Occipital lobe (tissue), 2 donors: ENCODE data around the gene POU2F3. TPM values are rescaled to one million over a fixed set of nuclear protein-coding genes. Genes with fewer than 3 reads are reported as not detected.

Source experiments
- DNase-seq: peaks from one replicate; lab custom pipeline; 2025; lab: John Stamatoyannopoulos, UW
- total RNA-seq: library from RNA; depleted of rRNA; stranded (reverse); fragments of >200 nt; gene quantifications from one replicate; pipeline ENCODE4 v1.2.3, GENCODE V29; 2014

POU2F3 gene
- total RNA-seq, 1 donor from 2014 or later: not detected

DNA sequence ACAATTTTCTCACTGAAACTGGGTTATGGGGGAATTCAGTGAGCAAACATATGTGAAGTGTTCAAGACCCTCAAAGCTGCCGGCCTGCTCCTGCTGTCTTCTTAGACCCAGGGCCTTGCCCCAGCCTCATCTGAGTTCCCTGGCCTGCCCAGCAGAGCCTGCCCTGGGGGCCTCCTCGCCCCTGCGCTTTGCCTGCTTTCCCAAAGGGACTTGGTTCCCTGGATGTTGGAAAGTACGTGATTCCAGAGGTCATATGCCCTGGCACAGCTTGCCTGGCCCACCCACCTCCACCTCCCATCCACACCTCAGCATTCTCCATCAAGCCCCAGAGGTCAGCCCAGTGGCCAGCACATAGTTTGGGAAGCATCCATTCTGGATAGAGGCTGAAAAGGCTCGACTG is 13.7 kb upstream of the POU2F3 start:
- DNase-seq: no peak

- DNase-seq: no peak
Observed at GRCh38 chr11:120226714-120227113, 13.2 kb upstream of the POU2F3 start.

DNA sequence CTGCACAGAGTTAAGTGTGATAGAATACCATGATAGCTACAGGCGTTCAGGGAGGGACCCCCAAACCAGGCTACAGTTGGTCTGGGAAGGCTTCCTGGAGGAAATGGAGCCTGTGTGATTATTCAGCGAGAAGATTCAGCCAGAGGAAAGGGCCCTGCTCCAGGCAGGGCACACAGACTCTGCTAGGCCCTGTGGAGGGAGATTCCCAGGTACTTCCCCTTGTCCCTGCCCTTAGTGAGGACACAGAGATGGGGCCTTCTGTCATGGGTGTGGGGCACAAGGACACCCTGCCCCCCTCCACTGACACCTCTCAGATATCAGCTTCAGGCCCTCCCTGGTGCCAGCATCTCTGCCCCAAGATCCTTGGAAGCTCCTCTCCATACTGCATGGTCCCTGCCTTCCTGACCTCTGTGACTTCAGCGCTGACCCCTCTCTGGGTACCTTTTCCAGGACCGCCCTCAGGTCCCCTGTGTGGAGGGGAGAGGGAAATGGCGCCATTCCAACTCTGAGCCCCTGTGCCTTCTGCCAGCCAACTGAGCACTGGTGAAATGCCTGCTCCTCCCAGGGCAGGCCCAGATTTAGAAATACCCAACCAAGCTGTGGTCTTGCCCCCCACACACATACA is 12.6 kb upstream of the POU2F3 start:
- no peak for DNase-seq

DNA sequence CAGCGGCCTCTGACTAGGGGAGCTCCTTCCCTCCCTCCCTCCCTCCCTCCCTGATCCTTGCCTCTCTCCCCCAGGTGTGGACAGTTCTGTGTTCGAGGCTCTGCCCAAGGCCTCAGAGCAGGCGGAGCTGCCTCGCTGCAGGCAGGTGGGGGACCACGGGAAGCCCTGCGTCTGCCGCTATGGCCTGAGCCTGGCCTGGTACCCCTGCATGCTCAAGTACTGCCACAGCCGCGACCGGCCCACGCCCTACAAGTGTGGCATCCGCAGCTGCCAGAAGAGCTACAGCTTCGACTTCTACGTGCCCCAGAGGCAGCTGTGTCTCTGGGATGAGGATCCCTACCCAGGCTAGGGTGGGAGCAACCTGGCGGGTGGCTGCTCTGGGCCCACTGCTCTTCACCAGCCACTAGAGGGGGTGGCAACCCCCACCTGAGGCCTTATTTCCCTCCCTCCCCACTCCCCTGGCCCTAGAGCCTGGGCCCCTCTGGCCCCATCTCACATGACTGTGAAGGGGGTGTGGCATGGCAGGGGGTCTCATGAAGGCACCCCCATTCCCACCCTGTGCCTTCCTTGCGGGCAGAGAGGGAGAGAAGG is 11.1 kb upstream of the POU2F3 start:
- no peak for DNase-seq

DNA sequence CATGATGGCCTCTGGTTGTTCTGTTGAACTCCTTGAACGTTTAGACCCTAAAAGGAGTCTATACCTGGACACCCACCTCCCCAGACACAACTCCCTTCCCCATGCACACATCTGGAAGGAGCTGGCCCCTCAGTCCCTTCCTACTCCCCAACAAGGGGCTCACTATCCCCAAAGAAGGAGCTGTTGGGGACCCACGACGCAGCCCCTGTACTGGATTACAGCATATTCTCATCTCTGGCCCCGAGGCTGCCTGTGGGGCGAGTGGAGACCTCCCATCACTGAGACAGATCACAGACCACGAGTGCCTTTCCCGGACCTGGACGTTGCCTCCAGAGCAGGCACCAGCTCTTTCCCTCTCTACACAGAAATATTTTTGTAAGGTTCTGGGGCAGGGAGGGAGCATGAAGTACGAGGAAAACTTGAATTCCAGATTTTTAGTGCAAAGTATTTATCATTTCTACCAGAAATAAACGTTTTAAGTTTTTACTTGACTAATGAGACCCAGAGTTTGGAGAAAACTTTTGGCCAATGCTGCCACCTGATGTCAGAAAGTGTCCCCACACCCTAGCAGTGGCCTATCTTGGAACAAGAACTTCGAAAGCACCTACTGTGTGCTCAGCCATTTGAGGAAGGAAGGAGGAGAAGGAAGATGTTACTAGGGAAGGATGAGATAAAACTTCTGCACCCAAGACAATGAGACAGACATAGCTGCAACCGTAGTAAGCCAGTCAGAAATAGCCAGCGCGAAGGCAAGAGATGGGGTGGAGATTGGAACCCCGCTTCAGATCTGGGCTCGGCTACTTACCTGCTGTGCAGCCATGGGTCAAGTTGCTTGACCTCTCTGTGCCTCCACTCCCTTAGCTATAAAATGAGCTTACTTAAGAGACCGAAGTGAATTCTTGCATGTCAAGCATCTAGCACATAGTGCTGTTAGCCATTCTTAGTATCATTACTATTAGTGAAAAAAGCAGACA is 10.2 kb upstream of the POU2F3 start:
- no peak for DNase-seq

- no peak for DNase-seq
Observed at GRCh38 chr11:120230433-120231071, 9.4 kb upstream of the POU2F3 start.

- no peak for DNase-seq
Observed at GRCh38 chr11:120231963-120232362, 8.0 kb upstream of the POU2F3 start.

GRCh38 chr11:120233207-120233803 is 6.6 kb upstream of the POU2F3 start:
- no peak for DNase-seq

DNA sequence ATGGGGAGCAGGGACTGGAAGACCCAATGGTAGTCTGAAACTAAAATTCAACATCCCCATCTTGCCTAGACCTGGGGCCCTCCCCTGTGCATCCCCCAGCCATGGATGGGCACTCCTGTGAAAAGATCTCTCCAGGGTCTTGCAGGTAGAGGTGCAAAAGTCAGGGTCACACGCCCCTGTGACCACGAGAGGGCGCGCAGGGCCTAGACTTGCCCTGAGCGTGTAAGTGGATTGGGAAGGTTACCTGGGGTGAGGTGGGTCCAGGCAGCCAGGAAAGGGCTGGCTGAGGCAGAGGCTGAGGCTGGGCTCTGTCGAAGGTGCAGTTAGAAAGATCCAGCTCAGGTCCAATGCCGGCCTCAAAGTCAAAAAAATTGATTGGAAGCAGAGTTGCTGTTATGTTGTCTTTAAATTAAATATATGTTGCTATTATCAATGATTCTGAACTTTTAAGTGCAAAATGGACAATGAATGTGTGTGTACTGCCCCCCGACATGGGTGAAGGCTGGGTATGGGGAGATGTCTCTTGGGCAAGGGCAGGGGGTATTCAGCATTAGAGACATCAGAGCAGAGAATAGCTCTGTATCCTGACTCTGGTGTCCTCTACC is 4.8 kb upstream of the POU2F3 start:
- no peak for DNase-seq

GRCh38 chr11:120236169-120237107 is 3.5 kb upstream of the POU2F3 start:
- DNase-seq: no peak

DNA sequence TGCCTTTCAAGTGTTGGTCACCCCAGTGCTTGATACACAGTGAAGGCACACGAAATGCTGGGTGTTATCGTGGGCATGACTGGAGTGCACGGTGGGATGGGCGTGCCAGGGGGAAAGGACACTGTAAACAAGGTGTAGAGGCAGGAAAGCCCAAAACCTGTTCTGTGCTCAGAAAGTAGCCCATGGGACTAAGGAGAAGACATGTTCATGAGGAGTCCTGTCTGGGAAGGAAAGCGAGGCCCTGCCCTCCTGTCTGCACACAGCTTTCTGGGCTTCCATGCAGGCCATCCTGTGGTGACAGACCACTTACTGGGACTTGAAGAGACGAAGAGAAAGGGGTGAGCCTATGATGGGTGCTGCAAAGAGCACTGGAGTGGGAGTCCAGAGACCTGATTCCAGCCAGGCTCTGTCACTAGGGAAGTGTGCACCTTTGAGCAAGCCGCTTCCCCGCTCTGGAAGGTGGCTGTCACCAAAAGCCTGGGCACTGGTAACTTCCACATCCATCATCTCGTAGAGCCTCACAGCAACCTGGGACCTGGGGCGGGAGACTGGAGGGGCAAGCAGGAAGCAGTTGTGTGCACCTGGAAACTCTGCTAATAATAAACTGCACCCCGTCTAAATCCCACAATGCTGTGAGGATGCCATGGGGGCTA is 846 bp upstream of the POU2F3 start:
- no peak for DNase-seq

DNA sequence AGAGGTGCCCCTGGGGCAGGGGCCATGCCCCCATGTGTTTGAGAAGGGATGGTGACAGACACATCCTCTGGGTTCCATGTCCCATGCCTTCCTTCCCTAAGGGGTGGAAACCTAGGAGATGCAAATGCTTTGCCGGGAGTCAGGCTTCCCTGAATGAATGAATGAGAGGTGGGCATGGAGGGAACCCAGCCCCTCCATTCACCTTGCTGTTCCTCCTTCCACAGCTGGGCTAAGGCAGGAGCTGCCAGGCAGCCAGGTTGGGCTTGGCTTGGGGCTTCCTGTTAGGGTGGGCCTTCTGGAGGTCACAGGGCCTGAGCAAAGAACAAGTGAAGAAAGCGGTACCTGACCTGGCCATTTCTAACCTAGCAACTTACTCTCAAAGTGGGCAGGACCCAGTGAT is 926 bp downstream of the POU2F3 start:
- no peak for DNase-seq

DNA sequence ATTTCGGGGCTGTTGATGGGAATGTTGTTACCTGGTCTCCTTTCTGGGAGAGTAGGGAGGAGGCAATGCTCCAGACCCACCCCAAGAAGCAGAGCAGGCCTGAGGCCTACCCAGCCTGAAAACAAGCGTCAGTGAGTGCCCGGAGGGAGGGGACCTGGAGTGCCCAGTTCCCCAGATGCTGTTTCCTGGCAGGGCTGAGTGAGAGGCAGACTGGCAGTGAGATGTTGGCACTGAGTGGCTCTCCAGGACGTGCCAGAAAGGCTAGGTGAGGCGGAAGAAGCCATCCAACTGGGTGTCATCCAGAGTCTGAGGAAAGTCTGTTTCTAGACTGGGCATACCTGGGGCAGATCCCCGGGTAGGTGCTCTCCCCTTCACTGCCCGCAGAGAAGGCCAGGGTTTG is 1.3 kb downstream of the POU2F3 start:
- no peak for DNase-seq

DNA sequence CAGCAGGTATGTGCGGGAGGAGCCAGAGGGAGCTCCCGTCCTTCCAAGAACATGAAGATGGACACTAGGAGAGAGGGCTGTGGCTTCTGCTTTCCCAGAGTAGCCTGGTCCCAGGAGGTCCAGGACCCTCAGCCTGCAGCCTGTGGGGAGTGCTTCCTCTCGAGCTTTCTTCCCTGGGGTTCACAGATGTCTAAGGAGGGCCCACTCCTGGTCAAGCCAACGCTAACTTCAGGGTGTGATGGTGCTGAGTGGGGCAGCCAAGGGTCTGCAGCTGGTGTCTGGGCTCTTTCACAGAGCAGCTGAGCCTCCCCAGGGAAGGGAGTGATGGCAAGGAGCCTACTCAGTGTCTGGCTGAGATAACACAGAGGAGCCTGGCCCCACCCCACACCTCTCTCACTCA is 3.3 kb downstream of the POU2F3 start:
- DNase-seq: no peak

DNA sequence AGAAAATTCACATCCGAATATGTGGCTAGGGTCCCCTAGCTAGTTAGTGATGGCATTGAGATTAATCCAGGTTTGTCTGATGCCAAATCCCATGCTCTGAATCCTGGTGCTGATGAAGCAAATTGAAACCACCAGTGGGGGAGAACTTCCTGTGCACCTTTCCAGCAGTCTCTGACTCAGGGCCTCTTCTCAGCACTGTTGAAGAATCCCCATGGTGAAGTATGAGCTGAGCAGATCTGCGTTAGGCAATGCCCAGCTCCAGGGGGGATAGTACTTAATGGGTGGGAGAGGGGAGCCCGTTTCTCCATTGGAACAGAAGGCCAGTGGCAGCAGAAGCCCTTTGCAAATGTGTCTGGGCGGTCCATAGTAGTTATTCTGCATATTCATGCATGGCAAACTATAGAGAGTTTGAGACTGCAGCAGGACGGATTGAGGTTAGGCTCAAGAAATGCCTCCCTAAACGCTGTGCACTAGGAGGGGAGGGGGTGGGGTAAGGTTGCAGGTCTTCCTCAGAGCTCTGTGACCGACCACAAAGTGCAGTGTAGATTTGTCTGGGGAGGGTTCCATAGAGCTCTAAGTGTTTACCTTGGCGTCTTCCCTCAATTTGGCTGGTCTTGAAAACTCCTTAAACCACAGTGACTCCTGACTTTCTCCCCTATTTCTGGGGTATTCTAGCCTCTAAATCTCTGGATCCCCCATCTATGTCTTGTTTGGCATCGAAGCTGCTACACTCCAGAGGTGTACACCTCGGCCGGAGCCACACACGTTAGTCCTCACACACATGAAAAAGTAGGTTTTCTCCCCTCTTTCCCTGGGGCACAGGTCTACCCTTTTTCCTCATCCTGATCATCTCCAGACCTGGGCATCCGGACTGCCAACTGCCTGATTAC is 4.8 kb downstream of the POU2F3 start:
- no peak for DNase-seq

DNA sequence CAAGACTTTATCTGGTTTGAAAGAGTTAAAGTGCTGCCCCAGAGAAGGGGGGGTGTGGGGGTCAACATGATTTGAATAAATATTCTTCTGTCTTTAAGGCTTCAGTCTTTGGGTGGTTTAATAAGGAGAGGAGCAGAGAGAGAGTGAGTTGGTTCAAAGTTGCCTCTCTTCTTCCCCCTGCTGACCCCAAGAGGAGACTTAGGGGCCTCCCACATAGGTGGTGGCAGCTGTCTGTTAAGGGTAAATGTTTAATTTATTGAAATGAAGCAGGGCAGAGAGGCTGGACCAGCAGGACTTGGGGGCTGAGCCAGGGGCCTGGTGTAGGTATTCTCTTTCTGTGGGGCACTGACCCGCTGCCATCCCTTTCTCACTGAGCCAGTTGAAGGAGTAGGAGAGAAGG is 5.5 kb downstream of the POU2F3 start:
- no peak for DNase-seq

GRCh38 chr11:120248551-120249278 is 8.8 kb downstream of the POU2F3 start:
- no peak for DNase-seq
